Pons (tissue), 1 donor: ENCODE measurements around the gene CETN1.

ENCODE experiments used
- DNase-seq: peaks from one replicate; pipeline ENCODE4 v3.0.0-alpha.2; 2016; ENCODE audit warnings: low spot score

The CETN1 gene

GRCh38 chr18:580154-580553 is at the start of gene CETN1:
Gene CETN1, plus strand, starts transcription at chr18:580380. Its CDS starts 29 bp downstream, at chr18:580409.
- DNase-seq: no peak

GRCh38 chr18:532018-532417 is 48.2 kb upstream of the CETN1 start:
- DNase-seq: no peak

GRCh38 chr18:532632-533031 is 47.5 kb upstream of the CETN1 start:
- DNase-seq: no peak

- DNase-seq: no peak
Observed at GRCh38 chr18:533995-534601, 46.1 kb upstream of the CETN1 start.

- no peak for DNase-seq
Observed at GRCh38 chr18:543447-544078, 36.6 kb upstream of the CETN1 start.

GRCh38 chr18:549967-550366 is 30.2 kb upstream of the CETN1 start:
- no peak for DNase-seq

- DNase-seq: no peak
Observed at GRCh38 chr18:551404-552061, 28.6 kb upstream of the CETN1 start.

GRCh38 chr18:555705-556457 is 24.3 kb upstream of the CETN1 start:
- DNase-seq: no peak

GRCh38 chr18:564708-565561 is 15.2 kb upstream of the CETN1 start:
- peak; percentile 25 for DNase-seq

- no peak for DNase-seq
Observed at GRCh38 chr18:565562-566061, 14.6 kb upstream of the CETN1 start.

GRCh38 chr18:567122-567521 is 13.1 kb upstream of the CETN1 start:
- no peak for DNase-seq

- no peak for DNase-seq
Observed at GRCh38 chr18:568731-569130, 11.4 kb upstream of the CETN1 start.

- DNase-seq: no peak
Observed at GRCh38 chr18:570256-570655, 9.9 kb upstream of the CETN1 start.

- no peak for DNase-seq
Observed at GRCh38 chr18:570697-571096, 9.5 kb upstream of the CETN1 start.

- no peak for DNase-seq
Observed at GRCh38 chr18:572091-572830, 7.9 kb upstream of the CETN1 start.

GRCh38 chr18:572831-573289 is 7.3 kb upstream of the CETN1 start:
- no peak for DNase-seq

- DNase-seq: no peak
Observed at GRCh38 chr18:573385-573784, 6.8 kb upstream of the CETN1 start.

- no peak for DNase-seq
Observed at GRCh38 chr18:574149-574860, 5.9 kb upstream of the CETN1 start.

GRCh38 chr18:574865-575645 is 5.1 kb upstream of the CETN1 start:
- no peak for DNase-seq
